ENCODE data around the gene PLK5. TPM values are rescaled to one million over a fixed set of nuclear protein-coding genes. Genes with fewer than 3 reads are reported as not detected.

The PLK5 gene
- total RNA-seq, 1 donor: under 0.01 TPM

DNA sequence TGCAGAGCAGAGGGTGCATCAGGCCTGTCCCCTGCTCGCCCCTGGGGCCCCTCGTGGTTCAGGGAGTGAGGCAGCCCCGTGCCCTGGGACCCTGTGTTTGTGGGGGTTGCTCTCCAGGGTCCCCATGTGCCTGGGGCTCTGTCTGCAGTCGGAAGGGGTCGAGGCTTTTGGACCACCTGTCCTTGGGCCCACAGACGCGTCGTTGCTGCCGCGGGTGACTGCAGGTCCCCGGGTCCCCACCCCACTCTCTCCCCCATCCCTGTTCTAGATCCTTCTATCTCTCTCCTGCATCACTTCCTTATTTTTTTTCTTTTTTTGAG is 35.6 kb upstream of the PLK5 start:
- TF ChIP-seq, protein P1, sequence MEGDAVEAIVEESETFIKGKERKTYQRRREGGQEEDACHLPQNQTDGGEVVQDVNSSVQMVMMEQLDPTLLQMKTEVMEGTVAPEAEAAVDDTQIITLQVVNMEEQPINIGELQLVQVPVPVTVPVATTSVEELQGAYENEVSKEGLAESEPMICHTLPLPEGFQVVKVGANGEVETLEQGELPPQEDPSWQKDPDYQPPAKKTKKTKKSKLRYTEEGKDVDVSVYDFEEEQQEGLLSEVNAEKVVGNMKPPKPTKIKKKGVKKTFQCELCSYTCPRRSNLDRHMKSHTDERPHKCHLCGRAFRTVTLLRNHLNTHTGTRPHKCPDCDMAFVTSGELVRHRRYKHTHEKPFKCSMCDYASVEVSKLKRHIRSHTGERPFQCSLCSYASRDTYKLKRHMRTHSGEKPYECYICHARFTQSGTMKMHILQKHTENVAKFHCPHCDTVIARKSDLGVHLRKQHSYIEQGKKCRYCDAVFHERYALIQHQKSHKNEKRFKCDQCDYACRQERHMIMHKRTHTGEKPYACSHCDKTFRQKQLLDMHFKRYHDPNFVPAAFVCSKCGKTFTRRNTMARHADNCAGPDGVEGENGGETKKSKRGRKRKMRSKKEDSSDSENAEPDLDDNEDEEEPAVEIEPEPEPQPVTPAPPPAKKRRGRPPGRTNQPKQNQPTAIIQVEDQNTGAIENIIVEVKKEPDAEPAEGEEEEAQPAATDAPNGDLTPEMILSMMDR (IDR thresholded peaks at IDR 0.05; ENCODE audit: insufficient read depth, low read depth, low read length): no peak

DNA sequence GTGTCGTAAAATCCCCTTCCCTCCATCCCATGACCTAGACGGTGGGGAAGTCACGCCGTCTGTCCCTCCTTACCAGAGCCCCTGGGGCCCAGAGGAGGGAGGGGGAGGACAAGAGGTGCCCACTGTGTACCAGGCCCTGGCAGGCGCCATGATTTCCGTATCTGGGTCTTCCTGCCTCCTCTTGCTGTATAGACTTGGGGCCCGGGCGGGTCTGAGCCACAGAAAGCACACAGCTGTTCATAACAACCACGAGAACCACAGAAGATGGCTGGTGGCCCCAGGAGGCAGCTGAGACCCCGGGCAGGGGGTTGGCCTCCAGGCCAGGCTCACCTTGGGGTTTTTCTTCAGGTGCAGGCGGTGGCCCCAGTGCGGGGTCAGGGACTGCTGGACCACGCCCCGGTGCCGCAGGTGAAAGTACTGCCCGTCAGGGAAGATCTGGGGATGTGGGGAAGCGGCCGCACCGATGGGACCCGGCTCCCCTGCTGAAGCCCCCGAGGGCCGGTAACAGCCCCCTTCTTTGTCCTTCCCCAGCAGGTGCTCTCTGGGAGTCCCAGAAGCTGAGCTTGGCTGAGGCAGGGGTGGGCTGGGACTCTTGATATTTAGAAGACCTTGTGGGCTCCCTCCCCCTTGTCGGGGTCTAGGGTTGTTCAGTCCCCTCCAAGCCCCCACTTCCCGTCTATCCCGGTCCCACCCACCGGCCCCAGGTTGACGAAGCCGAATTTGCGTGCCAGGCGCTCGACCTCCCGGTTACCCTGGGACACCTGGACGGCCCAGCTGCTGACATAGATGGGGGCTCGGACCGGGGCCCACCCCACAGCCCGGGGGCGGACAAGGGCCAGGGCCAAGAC is 34.2 kb upstream of the PLK5 start:
- TF ChIP-seq, protein P1 (IDR thresholded peaks at IDR 0.05; ENCODE audit: insufficient read depth, low read depth, low read length): no peak
- no peak for DNase-seq (ENCODE audit: low read depth)
- peak overlapping the region; percentile 65 for H3K4me3 ChIP-seq (ENCODE audit: low read depth, low read length)

More for the DNA sequence above, 35.6 kb upstream of the PLK5 start:
- DNase-seq (ENCODE audit: low read depth): no peak
- no peak overlapping the region for H3K4me3 ChIP-seq (ENCODE audit: low read depth, low read length)

DNA sequence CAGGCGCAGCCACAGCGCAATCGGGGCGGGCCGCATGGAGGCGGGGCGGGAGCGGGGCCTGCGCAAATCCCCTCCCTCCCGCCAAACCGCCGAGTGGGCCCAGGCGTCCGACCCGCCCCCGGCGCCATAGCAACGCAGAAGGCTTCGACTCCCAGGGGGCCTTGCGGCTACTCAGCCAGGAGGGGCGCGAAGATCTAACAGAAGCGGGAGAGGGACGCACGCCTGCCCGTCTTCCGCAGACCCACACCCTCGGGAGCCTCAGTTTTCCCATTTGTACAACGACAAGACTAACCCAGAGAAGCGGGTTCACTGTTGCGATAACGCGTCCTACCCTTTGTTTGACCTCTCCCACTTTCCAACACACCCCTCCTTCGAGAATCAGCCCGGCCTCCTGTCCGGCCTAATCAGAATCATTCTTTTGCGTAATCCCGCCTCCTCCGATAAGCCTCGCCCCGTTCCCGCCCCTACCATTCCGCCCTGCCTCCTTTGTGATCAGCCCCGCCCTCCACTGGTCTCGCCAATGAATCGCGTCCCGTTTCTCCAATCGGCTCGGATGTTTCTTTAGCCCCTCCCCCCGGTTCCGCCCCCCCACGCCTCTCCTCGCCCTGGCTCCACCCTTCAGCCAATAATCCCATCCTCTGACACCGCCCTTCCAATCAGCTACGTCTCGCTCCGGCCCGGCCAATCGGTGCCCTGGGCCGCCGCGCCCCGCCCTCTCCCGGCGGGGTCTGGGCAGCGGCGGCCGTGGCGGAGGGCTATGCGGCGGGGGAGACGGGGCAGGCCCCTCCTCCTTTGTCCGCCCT is 33.4 kb upstream of the PLK5 start, which contains the start of gene PCSK4:
Gene PCSK4 (minus strand): TSS at position 40 of the 803 bp plus-strand sequence. CDS start 4 bp downstream, at position 36.
- TF ChIP-seq, protein P1 (IDR thresholded peaks at IDR 0.05; ENCODE audit: insufficient read depth, low read depth, low read length): no peak
- H3K4me3 ChIP-seq (ENCODE audit: low read depth, low read length): peak within 1 kb of the TSS; percentile 65
- DNase-seq (ENCODE audit: low read depth): peak; percentile 100

- peak within 1 kb of the TSS; percentile 65 for H3K4me3 ChIP-seq (ENCODE audit: low read depth, low read length)
- TF ChIP-seq, protein P1 (IDR thresholded peaks at IDR 0.05; ENCODE audit: insufficient read depth, low read depth, low read length): no peak
- DNase-seq (ENCODE audit: low read depth): no peak
Measured at GRCh38 chr19:1491114-1491848, 32.6 kb upstream of the PLK5 start, which contains the start of gene REEP6. Gene REEP6, plus strand, starts transcription at chr19:1491181. Its CDS starts 89 bp downstream, at chr19:1491270.

- TF ChIP-seq, protein P1 (IDR thresholded peaks at IDR 0.05; ENCODE audit: insufficient read depth, low read depth, low read length): no peak
- H3K4me3 ChIP-seq (ENCODE audit: low read depth, low read length): no peak overlapping the region
- DNase-seq (ENCODE audit: low read depth): no peak
Measured at GRCh38 chr19:1491849-1492170, 32.1 kb upstream of the PLK5 start.

DNA sequence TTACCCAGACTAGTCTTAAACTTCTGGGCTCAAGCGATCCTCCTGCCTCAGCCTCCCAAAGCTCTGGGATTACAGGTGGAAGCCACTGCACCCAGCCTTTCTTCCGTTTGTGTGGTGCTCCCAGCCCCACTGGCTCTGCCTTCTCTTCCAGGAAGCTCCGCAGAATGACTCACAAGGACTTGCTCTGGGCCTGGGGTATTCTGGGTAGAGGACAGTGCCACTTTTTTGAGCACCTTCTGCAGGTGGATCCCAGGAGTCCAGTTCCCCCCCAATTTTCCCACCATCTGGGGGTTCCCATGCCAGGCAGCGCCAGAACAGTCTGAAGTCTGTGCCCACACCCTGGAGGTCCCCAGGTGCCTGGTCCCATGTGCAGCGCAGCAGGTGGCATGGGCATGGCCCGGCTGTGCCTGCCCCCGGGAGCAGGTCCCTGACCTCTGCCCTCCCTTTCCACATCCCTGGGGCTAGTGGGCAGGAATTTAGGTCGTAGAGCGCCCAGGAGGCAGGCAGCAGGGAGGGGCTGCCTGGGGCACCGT is 31.3 kb upstream of the PLK5 start:
- TF ChIP-seq, protein P1 (IDR thresholded peaks at IDR 0.05; ENCODE audit: insufficient read depth, low read depth, low read length): no peak
- H3K4me3 ChIP-seq (ENCODE audit: low read depth, low read length): no peak overlapping the region
- DNase-seq (ENCODE audit: low read depth): no peak

Data from fibroblast of villous mesenchyme (primary cell).